NCI-H2171 (cell line): Measurements from ENCODE around the gene IL22RA1.

Experiments
- DNase-seq: peaks from one replicate; lab custom pipeline; 2025; lab: John Stamatoyannopoulos, UW

Gene IL22RA1

DNA sequence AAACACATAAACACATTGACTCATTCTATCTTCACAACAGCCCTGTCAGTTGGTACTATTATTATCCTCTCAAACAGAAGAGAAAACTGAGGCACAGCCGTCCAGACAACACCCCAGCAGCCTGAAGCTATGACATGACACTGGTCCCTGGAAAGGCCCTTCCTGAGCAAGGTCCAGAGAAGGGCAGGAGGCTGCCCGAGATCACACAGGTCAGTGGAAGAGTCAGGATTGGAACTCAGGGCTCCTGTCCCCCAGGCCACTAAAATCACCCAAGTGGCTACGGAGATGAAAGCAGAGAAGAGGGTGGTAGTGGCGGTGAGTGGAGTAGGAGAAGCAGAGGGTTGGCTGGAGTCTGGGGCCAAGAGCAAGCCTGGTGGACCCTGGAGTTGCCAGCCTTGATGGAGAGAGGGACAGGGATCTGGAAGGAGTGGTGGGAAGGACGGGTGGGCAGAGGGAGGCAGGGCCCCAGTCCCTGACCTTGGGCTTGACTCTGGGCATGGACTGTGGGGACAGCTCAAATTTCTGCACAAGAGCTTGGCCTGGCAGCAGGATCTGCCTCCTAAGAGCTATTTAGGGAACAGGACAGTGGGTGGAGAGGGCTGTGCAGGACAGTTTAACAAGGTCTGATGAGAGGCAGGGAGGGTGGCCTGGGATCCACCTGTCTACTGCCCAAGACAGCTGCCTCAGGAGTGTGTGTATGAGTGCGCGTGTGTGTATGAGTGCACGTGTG, 46.8 kb downstream of the IL22RA1 start:
- no peak for DNase-seq

- DNase-seq = no peak
These were observed 47.6 kb downstream of the IL22RA1 start for GRCh38 chr1:24095140-24095859.

DNA sequence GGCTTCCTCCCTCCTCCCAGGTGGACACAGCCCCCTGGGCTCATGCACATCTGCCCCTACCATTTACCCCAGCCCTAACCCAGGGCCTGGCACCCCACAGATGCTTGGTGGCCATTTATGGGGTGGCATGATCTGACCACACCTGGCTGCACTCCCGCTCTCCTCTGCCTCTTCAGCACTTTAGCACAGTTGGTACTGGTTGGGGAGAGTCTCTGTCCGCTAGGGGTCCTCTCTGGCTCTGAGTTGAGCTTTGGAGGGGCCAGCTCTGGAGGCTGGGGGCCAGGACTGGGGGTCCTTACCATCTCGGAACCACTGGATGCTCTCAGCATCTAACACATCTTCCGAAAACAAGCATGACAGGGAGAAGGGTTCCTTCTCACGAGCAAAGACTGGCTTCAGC, 48.4 kb downstream of the IL22RA1 start:
- no peak for DNase-seq

DNA sequence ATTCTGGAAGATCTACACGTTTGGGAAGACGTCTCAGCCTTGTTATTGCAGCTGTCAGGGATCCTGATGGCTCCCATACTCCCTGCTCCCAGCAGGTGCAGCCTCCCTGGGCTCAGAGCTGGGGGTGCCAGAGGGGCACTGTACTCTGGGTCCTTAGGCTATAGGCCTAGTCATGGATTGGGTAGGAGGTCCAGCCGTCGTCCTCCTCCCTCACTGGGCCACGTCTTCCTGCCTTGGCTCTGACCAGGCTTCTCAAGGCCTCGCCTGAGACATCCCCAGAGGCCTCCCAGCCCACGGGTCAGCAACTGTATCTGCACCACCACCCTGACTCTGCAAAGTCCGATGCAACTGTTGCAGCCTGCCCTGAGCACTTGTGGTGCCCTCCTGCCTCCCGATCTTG, 49.2 kb downstream of the IL22RA1 start:
- no peak for DNase-seq

DNA sequence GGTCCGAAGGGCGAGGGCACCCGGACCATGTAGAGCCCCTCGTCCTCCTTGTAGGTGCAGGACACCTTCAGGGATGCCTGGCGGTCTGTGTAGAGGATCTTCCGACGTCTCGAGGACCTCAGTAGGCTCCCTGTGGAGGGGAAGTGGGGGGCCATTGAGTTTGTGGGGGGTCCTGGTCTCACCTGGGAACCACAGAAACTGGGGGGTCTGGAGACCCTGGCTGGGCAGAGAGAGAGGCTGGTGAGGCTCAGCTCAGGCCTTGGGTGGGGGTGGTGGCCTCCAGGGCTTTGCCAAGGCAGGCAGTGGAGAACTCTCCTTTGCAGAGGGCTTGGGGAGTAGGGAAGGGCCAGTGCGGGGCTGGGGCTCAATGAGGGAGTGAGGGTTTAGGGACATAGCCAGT, 50.0 kb downstream of the IL22RA1 start:
- DNase-seq = no peak

DNA sequence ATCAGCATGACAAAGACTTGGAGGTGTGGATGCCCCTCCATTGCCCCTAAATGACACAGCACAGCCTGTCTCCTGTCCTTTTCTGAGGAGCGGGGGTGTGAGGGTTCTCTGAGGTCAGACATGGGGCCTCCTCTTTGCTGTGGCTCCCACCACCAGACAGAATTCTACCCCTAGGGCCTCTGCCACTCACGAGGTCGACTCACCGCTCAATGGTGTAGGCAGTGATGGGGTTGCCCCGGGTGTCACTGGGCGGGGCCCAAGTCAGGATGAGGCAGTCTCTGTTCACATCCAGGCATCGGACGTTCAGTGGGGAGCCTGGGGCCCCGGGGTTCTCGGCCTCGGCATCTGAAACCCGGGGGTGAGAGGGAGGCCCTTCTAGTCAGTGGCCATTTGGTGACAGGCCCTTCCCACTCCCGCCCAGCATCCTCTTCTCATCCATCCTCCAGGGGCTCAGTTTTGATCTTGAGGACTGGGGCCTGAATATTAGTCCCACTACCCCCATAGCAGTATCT, 50.9 kb downstream of the IL22RA1 start:
- no peak for DNase-seq

DNA sequence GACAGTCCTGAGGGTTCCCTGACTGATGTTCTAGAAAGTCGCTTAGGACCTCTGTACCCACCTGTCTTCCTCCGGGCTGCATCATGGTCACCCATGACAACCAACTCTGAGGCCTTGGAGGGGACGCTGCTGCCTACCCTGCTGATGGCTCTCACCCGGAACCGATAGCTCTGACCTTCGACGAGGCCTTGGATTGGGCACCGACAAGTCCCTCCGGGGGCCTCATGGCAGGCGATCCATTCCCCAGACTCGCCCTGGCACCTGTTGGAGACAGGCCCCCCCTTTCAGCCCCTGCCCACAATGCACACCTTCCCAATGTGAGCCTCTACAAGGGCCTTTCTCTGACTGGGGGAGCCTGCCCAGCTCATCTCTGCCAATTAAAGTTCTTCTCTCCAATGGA, 52.2 kb downstream of the IL22RA1 start:
- no peak for DNase-seq

GRCh38 chr1:24089743-24090555, 53.0 kb downstream of the IL22RA1 start:
- DNase-seq = no peak

DNA sequence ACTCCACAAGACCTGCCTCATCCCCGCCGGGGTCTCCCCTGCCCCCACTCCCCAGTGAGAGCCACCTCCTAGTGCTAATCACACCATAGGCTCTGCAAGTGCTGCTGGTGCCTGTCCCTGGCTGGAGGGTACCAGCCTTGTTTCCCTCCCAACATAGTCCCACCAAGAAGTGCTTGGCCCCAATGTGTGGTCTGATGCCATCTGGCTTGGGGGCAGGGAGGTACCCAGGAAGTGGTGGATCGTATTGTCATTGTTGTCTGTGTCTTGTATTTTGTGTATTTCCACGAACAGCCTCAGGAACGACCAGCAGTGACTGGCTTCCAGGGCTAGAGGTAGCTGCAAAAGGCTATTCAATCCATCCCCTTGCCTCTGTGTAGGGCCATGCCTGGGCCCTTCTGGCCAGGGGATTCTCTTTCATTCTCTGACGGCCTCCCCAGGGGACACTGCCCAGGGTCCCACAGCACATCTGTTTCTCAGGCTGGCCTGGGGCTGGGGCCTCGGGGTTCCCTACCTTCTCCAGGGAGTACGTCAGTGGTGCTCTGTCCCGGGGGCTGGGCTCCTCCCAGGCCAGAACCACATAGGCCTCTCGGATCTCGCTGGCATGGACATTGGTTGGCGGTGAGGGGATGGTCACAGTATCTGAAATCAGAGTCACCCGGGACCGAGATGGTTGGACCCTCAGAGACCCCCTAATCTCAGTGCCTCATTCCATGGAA, 53.8 kb downstream of the IL22RA1 start:
- no peak for DNase-seq

DNA sequence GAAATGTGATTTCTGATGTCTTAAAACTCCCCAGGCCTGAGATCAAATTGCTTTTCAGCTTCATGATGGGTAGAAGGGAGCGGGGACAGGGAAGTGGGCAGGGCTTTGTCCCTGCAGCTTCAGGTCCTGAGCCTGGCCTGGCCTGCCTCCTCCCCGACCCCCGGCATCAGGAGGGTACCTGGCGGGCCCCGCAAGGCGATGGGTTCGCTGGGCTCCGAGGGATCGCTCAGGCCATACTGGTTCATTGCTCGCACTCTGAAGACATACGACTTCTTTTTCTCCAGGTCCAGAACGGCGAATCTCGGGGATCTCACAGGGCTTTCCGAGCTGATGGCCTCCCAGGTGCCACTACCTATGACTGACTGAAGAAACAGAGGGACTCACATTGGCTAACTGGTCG, 56.5 kb downstream of the IL22RA1 start:
- no peak for DNase-seq

- DNase-seq = no peak
These were observed 57.4 kb downstream of the IL22RA1 start for GRCh38 chr1:24085546-24085945.

- no peak for DNase-seq
These were observed 57.9 kb downstream of the IL22RA1 start for GRCh38 chr1:24085007-24085406.

DNA sequence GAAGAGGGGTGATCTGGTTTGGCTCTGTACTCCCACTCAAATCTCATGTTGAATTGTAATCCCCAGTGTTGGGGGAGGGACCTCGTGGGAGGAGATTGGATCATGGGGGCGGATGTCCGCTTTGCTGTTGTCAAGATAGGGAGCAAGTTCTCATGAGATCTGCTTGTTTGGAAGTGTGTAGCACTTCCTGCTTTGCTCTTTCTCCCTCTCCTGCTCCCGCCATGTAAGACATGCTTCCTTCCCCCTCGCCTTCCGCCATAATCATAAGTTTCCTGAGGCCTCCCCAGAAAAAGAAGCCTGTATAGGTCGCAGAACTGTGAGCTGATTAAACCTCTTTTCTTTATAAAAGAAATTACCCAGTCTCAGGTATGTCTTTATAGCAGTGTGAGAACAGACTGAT, 58.9 kb downstream of the IL22RA1 start:
- DNase-seq = no peak

DNA sequence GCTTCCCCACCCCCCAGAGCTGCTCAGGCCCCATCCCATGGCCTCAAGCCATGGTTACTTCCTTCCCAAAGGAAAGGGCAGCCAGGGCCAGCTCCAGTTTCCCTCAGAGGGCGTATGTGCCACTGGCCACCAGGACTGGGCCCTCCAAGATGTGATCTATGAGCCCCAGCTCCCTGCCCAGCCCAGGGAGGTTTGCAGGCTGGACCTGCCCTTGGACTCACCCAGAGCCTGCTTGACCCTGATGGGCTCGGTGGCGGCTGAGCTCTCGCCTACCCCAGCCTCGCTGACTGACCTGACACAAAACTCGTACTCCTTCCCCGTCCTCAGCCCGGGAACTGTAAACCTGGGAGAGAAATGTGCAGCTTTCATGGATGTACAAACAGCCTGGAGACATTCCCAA, 60.6 kb downstream of the IL22RA1 start:
- DNase-seq = no peak

- DNase-seq = no peak
These were observed 61.8 kb downstream of the IL22RA1 start for GRCh38 chr1:24081190-24081589.

GRCh38 chr1:24080131-24080530, 62.8 kb downstream of the IL22RA1 start:
- no peak for DNase-seq

GRCh38 chr1:24077278-24077978, 65.5 kb downstream of the IL22RA1 start:
- no peak for DNase-seq

- no peak for DNase-seq
These were observed 67.0 kb downstream of the IL22RA1 start for GRCh38 chr1:24075946-24076345.

DNA sequence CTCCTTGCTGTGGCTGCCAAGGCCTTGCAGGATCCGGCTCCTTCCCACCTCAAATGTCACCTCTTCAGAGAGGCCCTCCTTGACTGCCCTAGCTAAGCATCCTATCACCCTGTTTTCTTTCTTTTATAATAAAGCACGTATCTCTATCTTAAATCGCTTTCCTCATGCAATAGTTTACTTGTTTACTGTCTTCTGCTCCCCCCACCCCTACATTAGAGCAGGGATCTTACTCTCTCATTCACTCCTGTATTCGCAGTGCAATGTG, 67.4 kb downstream of the IL22RA1 start:
- no peak for DNase-seq

DNA sequence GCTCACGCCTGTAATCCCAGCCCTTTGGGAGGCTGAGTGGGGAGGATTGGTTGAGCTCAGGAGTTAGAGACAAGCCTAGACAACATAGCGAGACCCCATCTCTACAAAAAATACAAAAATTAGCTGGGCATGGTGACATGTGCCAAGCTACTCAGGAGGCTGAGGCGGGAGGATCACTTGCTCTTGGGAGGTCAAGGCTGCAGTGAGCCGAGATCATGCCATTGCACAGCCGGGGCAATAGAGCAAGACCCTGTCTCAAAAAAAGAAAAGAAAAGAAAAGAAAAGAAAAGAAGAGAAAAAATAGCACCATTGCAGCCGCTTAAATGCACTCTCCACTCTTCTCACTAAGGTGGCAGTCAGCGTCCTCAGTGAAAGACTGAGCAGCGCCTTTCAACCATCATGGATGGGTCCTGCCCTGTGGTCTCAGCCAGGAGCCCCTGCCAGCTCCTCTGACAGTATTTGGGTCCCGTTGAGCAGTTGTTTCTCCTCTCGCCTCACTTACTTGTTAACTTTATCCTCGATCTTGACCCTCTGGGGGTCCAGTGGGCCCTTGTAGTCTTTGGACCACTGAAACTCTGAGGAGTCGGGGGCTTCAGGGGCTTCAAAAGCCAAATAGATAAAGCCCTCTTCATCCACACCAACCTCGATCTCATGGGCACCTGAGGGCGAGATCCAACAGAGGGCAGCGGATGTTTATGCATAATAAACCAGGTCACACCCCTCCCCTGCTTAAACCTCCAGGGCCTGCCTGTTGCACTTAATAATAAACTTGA, 67.9 kb downstream of the IL22RA1 start:
- DNase-seq = no peak

DNA sequence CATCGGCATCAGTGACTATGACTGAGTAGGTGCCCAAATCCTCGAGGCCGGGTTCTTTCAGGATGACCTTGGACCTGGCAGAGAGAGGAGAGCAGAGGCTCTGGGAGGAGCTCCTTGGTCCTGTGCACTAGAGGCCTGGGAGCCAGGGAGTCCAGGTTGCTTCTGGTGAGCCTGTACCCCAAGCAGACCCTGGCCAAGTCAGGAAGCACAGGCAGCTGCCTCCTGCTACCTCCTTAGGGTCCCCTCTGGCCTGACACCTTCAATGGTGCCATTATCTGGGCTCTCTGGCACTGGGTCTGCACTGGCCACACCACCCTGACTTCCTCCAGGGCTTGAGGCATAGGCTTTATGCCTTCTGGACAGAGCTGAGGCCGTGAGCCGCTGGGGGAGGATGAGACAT, 68.7 kb downstream of the IL22RA1 start:
- no peak for DNase-seq
